ENCODE measurements around the gene UMAD1. TPM values are rescaled to one million over a fixed set of nuclear protein-coding genes. Genes with fewer than 3 reads are reported as not detected.

UMAD1 gene
- total RNA-seq, 1 donor from 2014 or later: 3.9 TPM

DNA sequence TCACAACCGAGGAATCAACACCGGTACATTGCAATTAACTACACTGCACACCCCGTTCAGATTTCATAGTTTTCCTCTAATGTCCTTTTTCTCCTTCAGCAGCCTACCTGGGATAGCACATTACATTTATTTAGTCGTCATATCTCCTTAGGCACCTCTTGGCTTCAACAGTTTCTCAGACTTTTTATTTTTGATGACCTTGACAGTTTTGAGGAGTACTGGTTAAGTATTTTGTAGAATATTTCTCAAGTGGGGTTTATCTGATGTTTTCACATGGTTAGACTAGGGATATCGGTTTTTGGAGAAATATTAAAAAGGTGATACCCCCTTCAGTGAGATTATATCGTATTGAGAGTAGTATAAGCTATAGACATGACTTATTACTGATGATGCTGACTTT is 241.0 kb downstream of the UMAD1 start:
- DNase-seq (ENCODE audit: low read depth in 2 of 2): no peak

GRCh38 chr7:7882888-7883287 is 242.3 kb downstream of the UMAD1 start:
- no peak for DNase-seq (ENCODE audit: low read depth in 2 of 2)

DNA sequence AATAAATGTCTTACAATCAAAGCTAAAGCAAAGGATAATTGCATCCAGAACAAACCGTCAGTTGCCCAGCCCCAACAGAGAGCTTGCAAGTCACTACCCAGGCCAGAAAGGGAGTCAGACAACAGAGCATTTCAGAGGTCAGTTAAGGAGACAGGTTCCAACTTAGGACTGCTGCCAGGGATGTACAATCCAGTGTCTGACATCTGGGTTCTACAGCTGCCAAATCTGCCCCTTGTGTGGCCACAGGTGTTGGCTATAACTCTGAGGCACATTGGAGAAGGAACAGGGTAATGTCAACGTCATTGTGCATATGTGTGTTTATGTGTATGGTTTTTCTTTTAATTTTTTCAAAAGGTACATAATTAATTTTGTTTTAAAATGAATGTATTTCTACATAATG is 242.8 kb downstream of the UMAD1 start:
- DNase-seq (ENCODE audit: low read depth in 2 of 2): no peak

DNA sequence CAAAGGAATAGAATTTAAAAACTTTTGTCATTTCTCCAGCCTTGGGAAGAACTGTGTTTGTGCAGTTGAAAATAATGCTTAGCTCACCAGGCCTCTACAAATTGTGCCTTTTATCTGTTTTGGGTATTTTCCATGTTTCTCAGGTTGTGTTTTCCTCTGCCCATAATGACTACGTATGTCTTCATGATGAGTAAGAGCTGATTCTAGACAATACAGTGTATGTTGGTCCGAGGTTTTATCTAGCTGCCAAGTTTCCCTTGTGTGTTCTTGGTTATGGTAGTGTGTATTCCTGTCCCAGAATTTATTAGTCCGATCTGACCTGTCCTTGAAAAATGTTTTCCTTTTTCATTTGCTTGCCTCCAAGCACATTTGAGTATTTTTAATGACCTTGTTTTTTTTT is 244.3 kb downstream of the UMAD1 start:
- peak in 1 of 2 donors; percentile 32 for DNase-seq (ENCODE audit: low read depth in 2 of 2)

DNA sequence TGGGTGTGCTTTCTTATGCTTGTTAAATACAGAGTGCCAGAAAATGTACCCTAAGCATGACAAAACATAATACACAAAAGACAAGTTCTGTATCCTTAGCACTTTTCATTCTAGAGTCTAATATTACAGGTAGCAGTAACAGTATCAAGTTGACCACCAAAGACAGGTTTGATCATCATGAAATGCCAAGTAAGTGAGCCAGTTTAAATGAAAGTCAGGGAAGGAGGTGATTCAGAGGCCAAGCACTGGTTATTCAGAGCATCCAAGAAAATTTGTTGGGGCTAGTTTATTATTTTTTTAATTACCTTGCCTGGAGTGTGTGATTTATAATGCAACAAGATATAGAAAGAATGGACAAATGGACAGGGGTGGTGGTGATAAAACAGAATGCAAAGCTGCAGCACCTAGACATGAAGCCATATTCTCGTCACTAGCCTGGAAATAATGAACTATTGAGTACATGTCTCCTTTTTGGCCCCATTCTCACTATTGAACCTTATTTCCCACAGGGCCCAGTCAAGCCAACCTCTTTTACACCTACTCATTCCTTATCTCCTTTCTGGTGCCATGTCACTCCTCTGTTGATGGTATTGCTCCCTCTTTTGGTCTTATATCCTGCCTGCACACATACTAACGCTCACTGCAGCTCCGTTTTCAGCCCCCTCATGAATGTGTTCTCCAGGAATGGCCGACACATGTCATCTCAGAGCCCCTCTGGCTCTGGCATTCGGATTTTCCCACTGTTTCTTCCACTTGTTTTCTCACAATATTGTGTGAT is 249.4 kb downstream of the UMAD1 start:
- no peak for DNase-seq (ENCODE audit: low read depth in 2 of 2)

GRCh38 chr7:7895004-7895650 is 254.6 kb downstream of the UMAD1 start:
- no peak for DNase-seq (ENCODE audit: low read depth in 2 of 2)

DNA sequence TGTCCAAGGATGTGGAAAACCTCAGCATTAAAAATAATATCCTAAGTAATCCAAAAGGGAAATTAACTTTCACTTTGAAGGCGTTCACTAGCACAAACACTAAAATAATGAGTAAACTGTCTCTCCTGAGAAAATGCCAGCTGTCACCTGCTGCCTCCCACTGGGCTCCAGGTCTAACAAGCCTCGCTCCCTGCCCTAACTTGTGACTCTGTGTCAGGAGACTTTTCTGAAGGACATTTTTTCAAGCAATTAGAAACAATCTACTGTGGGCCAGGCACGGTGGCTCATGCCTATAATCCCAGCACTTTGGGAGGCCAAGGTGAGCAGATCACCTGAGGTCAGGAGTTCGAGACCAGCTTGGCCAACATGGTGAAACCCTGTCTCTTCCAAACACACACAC is 255.2 kb downstream of the UMAD1 start:
- no peak for DNase-seq (ENCODE audit: low read depth in 2 of 2)

DNA sequence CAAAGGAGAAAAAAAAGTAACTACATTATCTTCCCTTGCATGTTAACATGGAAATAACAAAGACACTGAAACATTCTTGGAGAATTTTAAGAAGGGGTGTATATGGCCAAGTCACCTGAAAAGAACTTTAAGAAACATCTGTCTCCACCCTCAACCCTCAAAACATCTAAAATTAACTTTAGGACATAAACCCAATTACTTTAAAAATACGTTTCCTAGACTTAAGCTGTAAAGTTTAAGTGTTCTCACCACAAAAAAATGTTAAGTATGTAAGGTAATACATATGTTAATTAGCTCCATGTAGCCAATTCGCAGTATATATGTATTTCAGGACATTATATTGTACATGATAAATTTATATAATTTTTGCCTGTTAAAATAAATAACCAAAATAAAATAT is 257.0 kb downstream of the UMAD1 start:
- DNase-seq (ENCODE audit: low read depth in 2 of 2): no peak

- DNase-seq (ENCODE audit: low read depth in 2 of 2): no peak
Measured at GRCh38 chr7:7897949-7898515, 257.5 kb downstream of the UMAD1 start.

DNA sequence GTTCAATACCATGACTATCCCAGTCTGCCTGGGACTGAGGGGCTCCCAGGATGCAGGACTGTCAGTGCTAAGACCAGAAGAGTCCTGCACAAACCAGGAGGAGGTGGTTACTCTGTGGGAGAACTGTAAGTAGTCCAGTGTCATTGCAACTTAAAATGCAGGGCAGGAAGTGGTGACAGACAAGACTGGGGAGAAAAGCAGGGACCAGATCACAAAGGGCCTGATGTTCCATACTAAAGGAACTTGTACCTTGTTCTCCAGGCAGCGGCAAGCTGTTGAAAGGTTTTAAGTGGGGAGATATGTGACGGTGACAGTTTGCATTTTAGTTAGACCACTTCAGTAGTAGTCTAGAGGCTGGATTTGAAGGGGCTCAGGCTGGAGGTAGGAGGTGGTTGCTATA is 262.3 kb downstream of the UMAD1 start:
- no peak for DNase-seq (ENCODE audit: low read depth in 2 of 2)

DNA sequence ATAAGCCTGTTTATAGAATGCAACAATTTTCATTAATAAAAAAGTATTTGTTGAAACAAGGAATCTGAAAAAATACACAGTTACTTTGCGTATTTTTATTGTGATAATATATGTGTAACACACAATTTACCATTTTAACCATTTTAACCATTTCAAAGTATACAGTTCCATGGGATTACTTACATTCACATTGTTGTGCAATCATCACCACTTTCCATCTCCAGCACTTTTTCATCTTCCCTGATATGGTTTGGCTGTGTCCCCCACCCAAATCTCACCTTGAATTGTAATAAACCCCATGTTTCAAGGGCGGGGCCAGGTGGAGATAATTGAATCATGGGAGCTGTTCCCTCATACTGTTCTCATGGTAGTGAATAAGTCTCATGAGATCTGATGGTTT is 266.8 kb downstream of the UMAD1 start:
- no peak for DNase-seq (ENCODE audit: low read depth in 2 of 2)

DNA sequence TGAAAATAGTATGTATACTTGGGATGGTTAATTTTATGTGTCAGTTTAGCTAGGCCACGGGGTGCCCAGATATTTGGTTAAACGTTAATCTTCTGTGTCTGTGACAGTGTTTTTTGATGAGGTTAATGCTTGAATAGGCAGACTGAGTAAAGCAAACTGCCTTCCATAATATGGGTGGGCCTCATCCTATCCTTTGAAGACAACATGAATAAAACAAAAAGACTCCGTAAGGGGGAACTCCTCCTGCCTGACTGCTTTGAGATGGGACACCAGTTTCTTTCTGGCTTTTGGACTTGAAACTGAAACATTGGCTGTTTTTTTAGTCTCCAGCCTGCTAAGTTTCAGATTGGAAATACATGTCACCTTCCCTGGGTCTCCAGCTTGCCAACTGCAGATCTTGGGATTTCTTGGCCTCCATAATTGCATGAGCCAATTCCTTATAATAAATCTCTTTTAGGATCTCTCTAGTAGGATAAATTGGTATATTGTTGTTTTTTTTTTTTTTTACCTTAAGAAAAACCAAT is 268.1 kb downstream of the UMAD1 start:
- DNase-seq (ENCODE audit: low read depth in 2 of 2): no peak

- DNase-seq (ENCODE audit: low read depth in 2 of 2): peak in 1 of 2 donors; percentile 23
Measured at GRCh38 chr7:7909376-7909775, 268.8 kb downstream of the UMAD1 start.

DNA sequence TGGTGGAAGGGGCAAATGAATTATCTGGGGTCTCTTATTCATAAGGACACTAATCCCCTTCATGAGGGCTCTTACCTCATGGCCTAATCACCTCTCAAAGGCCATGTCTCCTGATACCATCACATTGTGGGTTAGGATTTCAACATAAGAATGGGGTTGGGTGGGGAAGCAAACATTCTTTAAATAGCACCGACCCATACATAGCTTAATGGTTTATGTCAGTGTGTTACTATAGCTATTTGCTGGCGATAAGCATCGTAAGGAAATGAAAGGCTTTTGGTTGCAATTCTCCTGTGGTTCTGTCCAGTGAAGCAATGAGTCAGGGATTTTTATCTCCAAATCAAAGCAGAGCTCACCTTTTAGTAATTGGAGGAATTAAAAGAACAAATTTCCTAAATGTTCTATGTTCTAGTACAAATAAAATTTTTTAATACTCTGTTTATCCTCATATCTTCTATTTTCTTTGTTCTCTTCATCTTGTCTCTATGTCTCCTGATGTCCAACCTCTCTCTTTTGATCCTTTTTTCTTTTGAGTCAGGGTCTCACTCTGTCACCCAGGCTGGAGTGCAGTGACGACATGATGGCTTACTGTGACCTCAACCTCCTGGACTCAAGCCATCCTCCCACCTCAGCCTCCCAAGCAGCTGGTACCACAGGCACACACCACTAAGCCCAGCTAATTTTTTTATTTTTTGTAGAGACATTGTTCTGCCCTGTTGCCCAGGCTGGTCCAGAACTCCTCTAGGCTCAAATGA is 271.0 kb downstream of the UMAD1 start:
- no peak for DNase-seq (ENCODE audit: low read depth in 2 of 2)

DNA sequence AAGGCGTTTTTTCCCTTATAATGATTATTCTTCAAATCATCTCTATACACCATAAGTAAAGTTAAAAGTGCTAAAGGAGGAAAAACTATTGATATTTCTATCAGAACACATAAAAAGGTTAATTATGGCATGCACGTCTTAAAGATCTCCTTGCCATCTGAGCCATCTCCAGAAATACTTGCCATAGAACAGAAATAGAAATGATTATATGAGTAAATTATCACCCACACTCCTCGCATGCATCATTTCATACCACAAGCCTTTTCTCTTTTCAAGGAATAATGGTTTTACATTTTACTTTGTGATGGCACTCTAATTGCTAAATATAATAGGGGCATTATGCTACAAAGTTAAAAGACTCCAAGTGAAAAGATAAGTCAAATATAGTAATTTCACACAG is 272.4 kb downstream of the UMAD1 start:
- DNase-seq (ENCODE audit: low read depth in 2 of 2): no peak

GRCh38 chr7:7913504-7913903 is 273.0 kb downstream of the UMAD1 start:
- no peak for DNase-seq (ENCODE audit: low read depth in 2 of 2)

DNA sequence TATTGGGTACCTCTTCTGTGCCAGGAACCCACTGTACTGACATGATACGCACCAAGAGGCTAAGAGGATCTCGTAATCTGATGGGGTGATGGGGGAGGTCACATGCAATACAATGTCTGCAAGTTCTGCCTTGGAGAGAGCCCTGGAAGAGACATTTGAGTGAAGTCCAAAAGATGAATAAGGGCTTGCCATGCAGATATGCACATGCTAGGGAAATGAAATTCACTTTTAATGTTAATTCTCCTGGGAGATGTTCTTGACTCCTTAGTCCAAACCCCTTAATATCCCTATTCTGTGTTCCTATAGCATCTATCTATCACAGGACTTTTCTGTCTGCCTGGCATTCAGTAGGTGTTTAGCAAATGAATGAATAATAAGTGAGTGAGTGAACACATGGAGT is 274.0 kb downstream of the UMAD1 start:
- no peak for DNase-seq (ENCODE audit: low read depth in 2 of 2)

- no peak for DNase-seq (ENCODE audit: low read depth in 2 of 2)
Measured at GRCh38 chr7:7916064-7916463, 275.5 kb downstream of the UMAD1 start.

GRCh38 chr7:7917593-7917992 is 277.0 kb downstream of the UMAD1 start:
- DNase-seq (ENCODE audit: low read depth in 2 of 2): no peak

- DNase-seq (ENCODE audit: low read depth in 2 of 2): no peak
Measured at GRCh38 chr7:7918736-7919448, 278.3 kb downstream of the UMAD1 start.

DNA sequence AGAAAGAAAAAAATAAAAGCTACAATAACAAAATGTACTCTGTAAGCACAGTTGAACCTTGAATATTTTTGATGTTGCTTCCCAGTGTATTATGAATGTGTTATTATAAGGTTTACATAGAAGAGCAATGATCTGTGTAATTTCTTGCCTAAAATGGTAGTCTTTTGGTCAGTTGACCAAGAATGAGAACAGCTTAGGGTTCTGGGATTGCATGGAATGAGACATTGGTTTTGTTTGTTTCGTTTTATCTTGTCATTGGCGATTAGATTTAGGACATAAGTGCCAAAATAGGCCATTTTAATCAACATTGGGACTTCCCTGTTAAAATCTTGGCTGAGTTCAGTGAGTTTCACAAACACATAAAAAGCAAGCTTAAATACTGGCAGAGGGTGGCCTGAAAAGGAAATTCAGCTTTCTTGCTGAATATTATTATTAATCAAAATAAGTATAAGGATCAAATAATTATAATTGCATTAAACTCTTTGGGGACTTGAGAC is 278.9 kb downstream of the UMAD1 start:
- DNase-seq (ENCODE audit: low read depth in 2 of 2): no peak

All from dermis microvascular lymphatic vessel endothelial cell (primary cell).